ENCODE data around the gene GMDS. TPM values are rescaled to one million over a fixed set of nuclear protein-coding genes. Genes with fewer than 3 reads are reported as not detected.
"Not testable (repeated sequence)": the region's sequence is repeated elsewhere in the genome, so short reads cannot be mapped to it uniquely, and the experiment has no call there.

Gene GMDS
- polyA plus RNA-seq, 1 donor (not counting 4 experiments of a cell fraction or from before 2014, with no cell fraction given): 22.1 TPM

GRCh38 chr6:1695546-1696462 is 549.6 kb downstream of the GMDS start:
- no peaks in the 10 kb centered on the region for H3K79me2 ChIP-seq (ENCODE audit: control insufficient read depth, insufficient read depth, low read length)
- no peak for TF ChIP-seq EZH2 (IDR thresholded peaks at IDR 0.05; ENCODE audit: low read length)
- no peak for TF ChIP-seq CTCF (optimal IDR thresholded peaks at IDR 0.05 in 1 of 3, IDR thresholded peaks at IDR 0.05 in 1 of 3, conservative IDR thresholded peaks at IDR 0.05 in 1 of 3; ENCODE audit: extremely low read depth in 1 of 3, insufficient read depth in 2 of 3, low read length in 3 of 3)
- no peak overlapping the region for H3K4me2 ChIP-seq (ENCODE audit: control insufficient read depth, extremely low read depth, insufficient read depth, low read depth, low read length)
- no peak overlapping the region for H2AFZ ChIP-seq (ENCODE audit: control insufficient read depth, low read length)
- DNase-seq (ENCODE audit: low read depth, low spot score) (no peak), FAIRE-seq (no peak)
- no peaks in the 10 kb centered on the region for H4K20me1 ChIP-seq (ENCODE audit: control insufficient read depth, extremely low read depth, insufficient read depth, low read length)
- dilution Hi-C loops (cut with MboI; ENCODE audit: extremely low pct_ligation_motif_present, low sequenced_read_pairs): no loop called here
- H3K27me3 ChIP-seq (ENCODE audit: control insufficient read depth, extremely low read depth, insufficient read depth, low read length): no peaks in the 10 kb centered on the region
- no peak overlapping the region for H3K9ac ChIP-seq (ENCODE audit: control insufficient read depth, extremely low read depth, insufficient read depth, low read length)
- no peak overlapping the region for H3K4me3 ChIP-seq (ENCODE audit: control insufficient read depth in 2 of 3, extremely low read depth in 1 of 3, insufficient read depth in 2 of 3, low read depth in 1 of 3, low read length in 3 of 3)
- H3K27ac ChIP-seq (ENCODE audit: control insufficient read depth, insufficient read depth, low read length): no peak overlapping the region
- no peaks in the 10 kb centered on the region for H3K9me3 ChIP-seq (ENCODE audit: control insufficient read depth, low read depth, low read length)
- H3K36me3 ChIP-seq (ENCODE audit: control insufficient read depth in 2 of 2, extremely low read depth in 1 of 2, insufficient read depth in 2 of 2, low read length in 2 of 2): no peaks in the 10 kb centered on the region
- H3K4me1 ChIP-seq (ENCODE audit: control insufficient read depth, extremely low read depth, insufficient read depth, low read length): no peaks in the 10 kb centered on the region
- H3K9me1 ChIP-seq (ENCODE audit: control insufficient read depth, extremely low read depth, insufficient read depth, low read length): no peaks in the 10 kb centered on the region

GRCh38 chr6:1691828-1692227 is 553.6 kb downstream of the GMDS start:
- H2AFZ ChIP-seq (ENCODE audit: control insufficient read depth, low read length); H3K4me3 ChIP-seq (ENCODE audit: control insufficient read depth in 2 of 3, extremely low read depth in 1 of 3, insufficient read depth in 2 of 3, low read depth in 1 of 3, low read length in 3 of 3); H3K9me1 ChIP-seq (ENCODE audit: control insufficient read depth, extremely low read depth, insufficient read depth, low read length); H3K9ac ChIP-seq (ENCODE audit: control insufficient read depth, extremely low read depth, insufficient read depth, low read length); H3K27ac ChIP-seq (ENCODE audit: control insufficient read depth, insufficient read depth, low read length); H4K20me1 ChIP-seq (ENCODE audit: control insufficient read depth, extremely low read depth, insufficient read depth, low read length); H3K4me2 ChIP-seq (ENCODE audit: control insufficient read depth, extremely low read depth, insufficient read depth, low read depth, low read length); H3K79me2 ChIP-seq (ENCODE audit: control insufficient read depth, insufficient read depth, low read length); dilution Hi-C loops (cut with MboI; ENCODE audit: extremely low pct_ligation_motif_present, low sequenced_read_pairs); H3K27me3 ChIP-seq (ENCODE audit: control insufficient read depth, extremely low read depth, insufficient read depth, low read length); DNase-seq (ENCODE audit: low read depth, low spot score); H3K36me3 ChIP-seq (ENCODE audit: control insufficient read depth in 2 of 2, extremely low read depth in 1 of 2, insufficient read depth in 2 of 2, low read length in 2 of 2); H3K9me3 ChIP-seq (ENCODE audit: control insufficient read depth, low read depth, low read length); FAIRE-seq: not testable (repeated sequence)
- H3K4me1 ChIP-seq (ENCODE audit: control insufficient read depth, extremely low read depth, insufficient read depth, low read length): peaks cover 21% of the 10 kb centered on the region

- FAIRE-seq; dilution Hi-C loops (cut with MboI; ENCODE audit: extremely low pct_ligation_motif_present, low sequenced_read_pairs): not testable (repeated sequence)
Observed at GRCh38 chr6:1690656-1691055, 554.7 kb downstream of the GMDS start.

More at GRCh38 chr6:1690656-1691055, 554.7 kb downstream of the GMDS start:
- H3K4me2 ChIP-seq (ENCODE audit: control insufficient read depth, extremely low read depth, insufficient read depth, low read depth, low read length); H4K20me1 ChIP-seq (ENCODE audit: control insufficient read depth, extremely low read depth, insufficient read depth, low read length); H2AFZ ChIP-seq (ENCODE audit: control insufficient read depth, low read length); H3K36me3 ChIP-seq (ENCODE audit: control insufficient read depth in 2 of 2, extremely low read depth in 1 of 2, insufficient read depth in 2 of 2, low read length in 2 of 2); H3K9me1 ChIP-seq (ENCODE audit: control insufficient read depth, extremely low read depth, insufficient read depth, low read length); H3K9ac ChIP-seq (ENCODE audit: control insufficient read depth, extremely low read depth, insufficient read depth, low read length); H3K9me3 ChIP-seq (ENCODE audit: control insufficient read depth, low read depth, low read length); H3K27me3 ChIP-seq (ENCODE audit: control insufficient read depth, extremely low read depth, insufficient read depth, low read length); H3K27ac ChIP-seq (ENCODE audit: control insufficient read depth, insufficient read depth, low read length); H3K79me2 ChIP-seq (ENCODE audit: control insufficient read depth, insufficient read depth, low read length); H3K4me3 ChIP-seq (ENCODE audit: control insufficient read depth in 2 of 3, extremely low read depth in 1 of 3, insufficient read depth in 2 of 3, low read depth in 1 of 3, low read length in 3 of 3); DNase-seq (ENCODE audit: low read depth, low spot score): not testable (repeated sequence)
- H3K4me1 ChIP-seq (ENCODE audit: control insufficient read depth, extremely low read depth, insufficient read depth, low read length): peaks cover 33% of the 10 kb centered on the region

Measured in keratinocyte (primary cell).